A549 (cell line): ENCODE data around the gene RBM25.

Experiments
- BHLHE40 ChIP-seq: IDR thresholded peaks from 2 replicates; pipeline ENCODE4 v1.6.1; 2012; ENCODE audit warnings: low read depth, low read length, inconsistent platforms
- CBX2 ChIP-seq: fragments of 200-600 bp; sonication (generic); IDR thresholded peaks from 2 replicates; pipeline ENCODE4 v1.6.1; 2016; ENCODE audit warnings: low read depth, mild to moderate bottlenecking, borderline replicate concordance
- CTCF ChIP-seq: fragments of >200 bp; sonication (Bioruptor Twin); formaldehyde crosslinking; IDR thresholded peaks from 3 replicates; pipeline ENCODE4 v1.5.1; 2016
- ELK1 ChIP-seq: fragments of 150-350 bp; IDR thresholded peaks from 2 replicates; pipeline ENCODE4 v1.6.1; 2014; ENCODE audit warnings: low read depth, mild to moderate bottlenecking, low read length
- EP300 ChIP-seq, 2 experiments: fragments of >200 bp; sonication (Bioruptor Twin); formaldehyde crosslinking; IDR thresholded peaks; 2 replicates in 1 of 2; 3 replicates in 1 of 2; pipeline ENCODE4 v1.6.1; 2016 to 2017
- GATA3 ChIP-seq: IDR thresholded peaks from 2 replicates; pipeline ENCODE4 v1.6.1; 2012; ENCODE audit warnings: borderline replicate concordance
- HOXB5 ChIP-seq: fragments of 250-450 bp; sonication (Bioruptor Pico); IDR thresholded peaks from 2 replicates; pipeline ENCODE4 v1.5.0; 2020; ENCODE audit warnings: mild to moderate bottlenecking, moderate library complexity
- KDM1A ChIP-seq: fragments of 200-600 bp; sonication (generic); IDR thresholded peaks from 2 replicates; pipeline ENCODE4 v1.6.1; 2016; ENCODE audit warnings: low read depth, mild to moderate bottlenecking
- MAX ChIP-seq: IDR thresholded peaks from 2 replicates; pipeline ENCODE4 v1.6.1; 2012
- POLR2A ChIP-seq: IDR thresholded peaks from 2 replicates; pipeline ENCODE4 v1.6.1; 2012; ENCODE audit warnings: mild to moderate bottlenecking, low read length
- RAD21 ChIP-seq, 2 experiments: fragments of >200 bp in 1 of 2; sonication (Bioruptor Twin) in 1 of 2; formaldehyde crosslinking in 1 of 2; IDR thresholded peaks in 1 of 2; conservative IDR thresholded peaks in 1 of 2; 2 replicates in 1 of 2; 3 replicates in 1 of 2; pipeline ENCODE4 v1.6.1; 2012 to 2018; ENCODE audit warnings: inconsistent platforms in 1 of 2
- RCOR1 ChIP-seq: fragments of 150-350 bp; IDR thresholded peaks from 2 replicates; pipeline ENCODE4 v1.6.1; 2014; ENCODE audit warnings: antibody characterized with exemption, low read length, low read depth
- REST ChIP-seq: fragments of 200-600 bp; sonication (generic); IDR thresholded peaks from 2 replicates; pipeline ENCODE4 v1.6.1; 2016; ENCODE audit warnings: antibody characterized with exemption, mild to moderate bottlenecking, moderate library complexity

- TF ChIP-seq CTCF, result no peak
- TF ChIP-seq HOXB5, result no peak
- TF ChIP-seq EP300 (IDR thresholded peaks at IDR 0.05), result no peak
- TF ChIP-seq ELK1, result no peak
- no peak for TF ChIP-seq GATA3
- no peak for TF ChIP-seq REST
- no peak for TF ChIP-seq RAD21 (conservative IDR thresholded peaks at IDR 0.05 in 1 of 2, IDR thresholded peaks at IDR 0.05 in 1 of 2)
- no peak for TF ChIP-seq MAX
- no peak for TF ChIP-seq POLR2A
- no peak for TF ChIP-seq KDM1A
- no peak for TF ChIP-seq RCOR1
- no peak for TF ChIP-seq BHLHE40
- no peak for TF ChIP-seq CBX2
Observed at GRCh38 chr14:73168274-73168673, 109.9 kb downstream of the RBM25 start.
